Kidney capillary endothelial cell (primary cell): ENCODE measurements around the gene STARD8.
A peak's percentile ranks its signal among the peaks of the same experiment; 100 is the strongest.

ENCODE experiments used
- DNase-seq: peaks from one replicate; pipeline ENCODE4 v3.0.0-alpha.2; 2018; ENCODE audit warnings: low spot score

Gene STARD8

GRCh38 chrX:68691921-68692320 is 44.5 kb downstream of the STARD8 start:
- no peak for DNase-seq

GRCh38 chrX:68692651-68693050 is 45.2 kb downstream of the STARD8 start:
- DNase-seq, result no peak

GRCh38 chrX:68693481-68694434 is 46.3 kb downstream of the STARD8 start:
- peak; percentile 38 for DNase-seq

- DNase-seq, result no peak
These were observed 47.2 kb downstream of the STARD8 start for GRCh38 chrX:68694435-68695205.

- DNase-seq, result no peak
These were observed 47.9 kb downstream of the STARD8 start for GRCh38 chrX:68695206-68695845.

GRCh38 chrX:68696267-68696990 is 49.0 kb downstream of the STARD8 start:
- no peak for DNase-seq

- peak; percentile 40 for DNase-seq
These were observed 49.6 kb downstream of the STARD8 start for GRCh38 chrX:68697036-68697435.

- DNase-seq, result peak; percentile 44
These were observed 50.1 kb downstream of the STARD8 start for GRCh38 chrX:68697465-68698125.

- DNase-seq, result no peak
These were observed 51.5 kb downstream of the STARD8 start for GRCh38 chrX:68698942-68699341.

GRCh38 chrX:68699960-68700746 is 52.7 kb downstream of the STARD8 start:
- DNase-seq, result peak; percentile 67

GRCh38 chrX:68703369-68703768 is 55.9 kb downstream of the STARD8 start:
- DNase-seq, result peak; percentile 68

- no peak for DNase-seq
These were observed 56.4 kb downstream of the STARD8 start for GRCh38 chrX:68703846-68704245.

- no peak for DNase-seq
These were observed 58.5 kb downstream of the STARD8 start for GRCh38 chrX:68705986-68706385.

GRCh38 chrX:68708503-68709290 is 61.2 kb downstream of the STARD8 start:
- no peak for DNase-seq

- DNase-seq, result no peak
These were observed 63.6 kb downstream of the STARD8 start for GRCh38 chrX:68710870-68711576.

GRCh38 chrX:68711845-68712244 is 64.4 kb downstream of the STARD8 start:
- no peak for DNase-seq

GRCh38 chrX:68714856-68715255 is 67.4 kb downstream of the STARD8 start:
- no peak for DNase-seq

- DNase-seq, result no peak
These were observed 69.7 kb downstream of the STARD8 start for GRCh38 chrX:68717196-68717595.
